GM12878 (cell line): ENCODE measurements around the gene GPR155. TPM values are rescaled to one million over a fixed set of nuclear protein-coding genes. Genes with fewer than 3 reads are reported as not detected.

Experiments
- ATAC-seq: fragments of 200-7000 bp; cut with Tn5 transposase; 3 replicates; pipeline ENCODE4 v1.9.1; 2020; ENCODE audit warnings: mild to moderate bottlenecking, moderate library complexity
- BruUV-seq: library from RNA; stranded (reverse); fragments of 400-500 nt; replicated peaks from 2 replicates; lab custom pipeline; 2021; lab: Mats Ljungman, UMichigan
- CTCF ChIA-PET: fragments of 300-600 bp; sonication (Branson Sonifier 250); formaldehyde crosslinking; extraction: SDS; loops from one replicate; lab custom pipeline; 2021; ENCODE audit warnings: inconsistent platforms; lab: Yijun Ruan, JAX
- POLR2A ChIA-PET: fragments of 350-600 bp; formaldehyde crosslinking; extraction: SDS; loops from one replicate; lab custom pipeline; 2021; ENCODE audit warnings: inconsistent platforms; lab: Charles Lee
- RAD21 ChIA-PET: fragments of 300-600 bp; sonication (Branson Sonifier 250); formaldehyde crosslinking; loops from one replicate; lab custom pipeline; 2023; ENCODE audit warnings: antibody characterized with exemption; ENCODE audit not compliant: unreplicated experiment; lab: Charles Lee
- SMC1A ChIA-PET: fragments of 300-600 bp; sonication (Branson Sonifier 250); formaldehyde crosslinking; loops from one replicate; lab custom pipeline; 2023; ENCODE audit not compliant: unreplicated experiment, uncharacterized antibody; lab: Charles Lee
- DNase-seq: peaks from one replicate; pipeline ENCODE4 v3.0.0-alpha.2; 2011; ENCODE audit warnings: low read depth, low spot score
- FAIRE-seq: peaks from 3 replicates; lab custom pipeline; 2011; peaks lifted over from hg19 to GRCh38; lab: Jason Lieb, UNC
- H2AFZ ChIP-seq: 2 replicates; pipeline ENCODE4 v1.6.0; 2011; ENCODE audit warnings: low read depth, low read length, control low read depth; ENCODE audit not compliant: control insufficient read depth
- H3K27ac ChIP-seq: 2 replicates; pipeline ENCODE4 v1.5.1; 2011; ENCODE audit warnings: control low read depth; ENCODE audit not compliant: control insufficient read depth, insufficient read depth
- H3K27me3 ChIP-seq, 2 experiments: replicated peaks in 1 of 2; 2 replicates each; pipeline versions ENCODE4 v1.6.0 to v1.6.1; 2011; ENCODE audit warnings: low read length in 1 of 2; ENCODE audit not compliant: control insufficient read depth in 2 of 2, insufficient read depth in 2 of 2
- H3K36me3 ChIP-seq, 2 experiments: 2 replicates each; pipeline ENCODE4 v1.5.1; 2011; ENCODE audit warnings: low read length in 1 of 2; ENCODE audit not compliant: control insufficient read depth in 2 of 2, insufficient read depth in 2 of 2
- H3K4me1 ChIP-seq: 2 replicates; pipeline ENCODE4 v1.6.1; 2011; ENCODE audit warnings: mild to moderate bottlenecking, low read length, moderate library complexity, mixed read lengths; ENCODE audit not compliant: control insufficient read depth, insufficient read depth
- H3K4me2 ChIP-seq: 2 replicates; pipeline ENCODE4 v1.6.0; 2011; ENCODE audit warnings: control low read depth; ENCODE audit not compliant: control insufficient read depth, insufficient read depth
- H3K4me3 ChIP-seq: fragments of 200-600 bp; sonication (generic); 2 replicates; pipeline ENCODE4 v1.5.1; 2016
- H3K79me2 ChIP-seq: 2 replicates; pipeline ENCODE4 v1.6.0; 2011; ENCODE audit warnings: low read length; ENCODE audit not compliant: control insufficient read depth, insufficient read depth
- H3K9ac ChIP-seq: 2 replicates; pipeline ENCODE4 v1.8.0; 2011; ENCODE audit warnings: low read length, control low read depth, mixed read lengths; ENCODE audit not compliant: control insufficient read depth, insufficient read depth
- H3K9me3 ChIP-seq: replicated peaks from 3 replicates; pipeline ENCODE4 v1.5.1; 2011; ENCODE audit warnings: mild to moderate bottlenecking, low read length; ENCODE audit not compliant: control insufficient read depth, insufficient read depth
- H4K20me1 ChIP-seq: 2 replicates; pipeline ENCODE4 v1.6.0; 2011; ENCODE audit not compliant: control insufficient read depth, insufficient read depth
- ASH2L ChIP-seq: fragments of 300-600, 200-600 bp; sonication (generic); IDR thresholded peaks from 2 replicates; pipeline ENCODE4 v1.6.1; 2017; ENCODE audit warnings: low read depth, mild to moderate bottlenecking, borderline replicate concordance
- CREM ChIP-seq: IDR thresholded peaks from 2 replicates; pipeline ENCODE4 v1.6.1; 2014; ENCODE audit warnings: antibody characterized with exemption, low read depth
- MEF2B ChIP-seq: fragments of 450-650 bp; IDR thresholded peaks from 2 replicates; pipeline ENCODE4 v1.6.1; 2018; ENCODE audit warnings: mild to moderate bottlenecking, moderate library complexity; ENCODE audit not compliant: partially characterized antibody, poor library complexity, severe bottlenecking
- MLLT1 ChIP-seq: fragments of 450-650 bp; IDR thresholded peaks from 2 replicates; pipeline ENCODE4 v1.6.1; 2016; ENCODE audit warnings: mild to moderate bottlenecking
- MYC ChIP-seq: IDR thresholded peaks from 2 replicates; pipeline ENCODE4 v1.6.1; 2011; ENCODE audit warnings: mild to moderate bottlenecking, low read length, moderate library complexity, inconsistent platforms; ENCODE audit not compliant: insufficient read depth, insufficient replicate concordance, insufficient read length, severe bottlenecking
- NR2C1 ChIP-seq: fragments of 450-650 bp; IDR thresholded peaks from 2 replicates; pipeline ENCODE4 v1.6.1; 2017; ENCODE audit warnings: antibody characterized with exemption, mild to moderate bottlenecking, moderate library complexity
- PAX5 ChIP-seq: IDR thresholded peaks from 2 replicates; pipeline ENCODE4 v1.6.1; 2011; ENCODE audit warnings: low read depth, low read length, borderline replicate concordance
- RAD51 ChIP-seq: fragments of 450-650 bp; IDR thresholded peaks from 2 replicates; pipeline ENCODE4 v1.6.1; 2016; ENCODE audit warnings: moderate library complexity, mild to moderate bottlenecking, inconsistent platforms
- SREBF1 ChIP-seq: IDR thresholded peaks from 2 replicates; pipeline ENCODE4 v1.6.1; 2012; ENCODE audit warnings: mild to moderate bottlenecking, low read length
- TCF3 ChIP-seq: IDR thresholded peaks from 2 replicates; pipeline ENCODE4 v1.6.1; 2012; ENCODE audit warnings: low read depth, mild to moderate bottlenecking, low read length, borderline replicate concordance; ENCODE audit not compliant: insufficient read depth
- ZNF622 ChIP-seq: fragments of 450-650 bp; IDR thresholded peaks from 2 replicates; pipeline ENCODE4 v1.6.1; 2017; ENCODE audit warnings: mild to moderate bottlenecking, inconsistent platforms
- WGBS: methylation state at CpG from one replicate; pipeline ENCODE4 v1.1.6; 2016; ENCODE audit warnings: low lambda C conversion rate; ENCODE audit not compliant: insufficient replicate concordance, insufficient coverage; ENCODE audit errors: missing lambda C conversion rate; 5-methylcytosine and 5-hydroxymethylcytosine counted together
- in situ Hi-C: fragments of 300-500 bp; cut with MboI; formaldehyde crosslinking; loops from 9 replicates; pipeline ENCODE4 v1.14.3; 2018; ENCODE audit warnings: mixed read lengths
- intact Hi-C: fragments of 100-400 bp; cut with micrococcal nuclease; formaldehyde crosslinking; loops from one replicate; pipeline ENCODE4 v1.14.2; 2022; ENCODE audit not compliant: unreplicated experiment
- polyA plus RNA-seq, 11 experiments: library from polyadenylated mRNA; depleted of rRNA in 4 of 11; unstranded in 6 of 11; stranded (reverse) in 5 of 11; fragments of >200 nt; fragmentation: Nextera tagmentation in 4 of 11; fragmentation: Illumina TruSeq in 1 of 11; extraction: Ambion mirVana in 4 of 11; extraction: Trizol in 1 of 11; gene quantifications; 1 replicate in 1 of 11; 2 replicates in 10 of 11; pipeline versions ENCODE4 v1.2.1 to v1.2.3, GENCODE V29; 2011 to 2016; ENCODE audit warnings: inconsistent platforms in 2 of 11, missing spikeins in 2 of 11, low read depth in 1 of 11
- total RNA-seq, 4 experiments: library from RNA; depleted of rRNA in 3 of 4; stranded (reverse); fragments of >200 nt in 3 of 4; fragmentation: Illumina TruSeq in 1 of 4; extraction: Trizol in 1 of 4; gene quantifications; 2 replicates each; pipeline versions ENCODE4 v1.2.1 to v1.2.3, GENCODE V29; 2013 to 2021
- TF ChIP-seq, protein P1 (sequence below): IDR thresholded peaks from 2 replicates; pipeline ENCODE4 v1.6.1; 2011; ENCODE audit warnings: low read depth, low read length, improper control_type of control experiment, borderline replicate concordance
- TF ChIP-seq, protein P2 (sequence below): fragments of 450-650 bp; IDR thresholded peaks from 2 replicates; pipeline ENCODE4 v1.6.1; 2017; ENCODE audit warnings: mild to moderate bottlenecking, moderate library complexity

Gene GPR155
- total and polyA plus RNA-seq, 10 of the 15 experiments (the other 5 are each of a cell fraction or from before 2014, with no cell fraction given): 0.53 to 3.0 (median 1.5) TPM

- no peaks in the 10 kb centered on the region for H3K36me3 ChIP-seq
- BruUV-seq: no TSS peak
- ATAC-seq: no peak
- no peaks in the 10 kb centered on the region for H3K9me3 ChIP-seq
- FAIRE-seq: no peak
- no peak for DNase-seq
- no peaks in the 10 kb centered on the region for H3K27me3 ChIP-seq
- no peak overlapping the region for H2AFZ ChIP-seq
- SMC1A ChIA-PET: interaction anchor here (0.9 to 1.0 kb wide), 2 partner anchors 14 to 18 kb away, joined by 3 read pairs; no protein-coding TSS in a partner anchor
- no peaks in the 10 kb centered on the region for H3K4me1 ChIP-seq
- H3K4me3 ChIP-seq: no peak overlapping the region
- no peak overlapping the region for H3K27ac ChIP-seq
- CTCF ChIA-PET: interaction anchor here (1.2 to 2.8 kb wide), 2 partner anchors 19 to 101 kb away, joined by 3 to 13 read pairs; no protein-coding TSS in a partner anchor
- no peak overlapping the region for H3K9ac ChIP-seq
- intact Hi-C loops (loop anchor here (10.0 kb wide), 1 partner anchor 1038 kb away; no protein-coding TSS in a partner anchor), in situ Hi-C loops (no loop called here)
- POLR2A ChIA-PET: no interaction called here
- H3K79me2 ChIP-seq: no peaks in the 10 kb centered on the region
- RAD21 ChIA-PET: no interaction called here
- TF ChIP-seq MEF2B: no peak
- TF ChIP-seq ZNF622: no peak
- TF ChIP-seq, protein P1, sequence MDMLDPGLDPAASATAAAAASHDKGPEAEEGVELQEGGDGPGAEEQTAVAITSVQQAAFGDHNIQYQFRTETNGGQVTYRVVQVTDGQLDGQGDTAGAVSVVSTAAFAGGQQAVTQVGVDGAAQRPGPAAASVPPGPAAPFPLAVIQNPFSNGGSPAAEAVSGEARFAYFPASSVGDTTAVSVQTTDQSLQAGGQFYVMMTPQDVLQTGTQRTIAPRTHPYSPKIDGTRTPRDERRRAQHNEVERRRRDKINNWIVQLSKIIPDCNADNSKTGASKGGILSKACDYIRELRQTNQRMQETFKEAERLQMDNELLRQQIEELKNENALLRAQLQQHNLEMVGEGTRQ: no peak
- TF ChIP-seq, protein P2, sequence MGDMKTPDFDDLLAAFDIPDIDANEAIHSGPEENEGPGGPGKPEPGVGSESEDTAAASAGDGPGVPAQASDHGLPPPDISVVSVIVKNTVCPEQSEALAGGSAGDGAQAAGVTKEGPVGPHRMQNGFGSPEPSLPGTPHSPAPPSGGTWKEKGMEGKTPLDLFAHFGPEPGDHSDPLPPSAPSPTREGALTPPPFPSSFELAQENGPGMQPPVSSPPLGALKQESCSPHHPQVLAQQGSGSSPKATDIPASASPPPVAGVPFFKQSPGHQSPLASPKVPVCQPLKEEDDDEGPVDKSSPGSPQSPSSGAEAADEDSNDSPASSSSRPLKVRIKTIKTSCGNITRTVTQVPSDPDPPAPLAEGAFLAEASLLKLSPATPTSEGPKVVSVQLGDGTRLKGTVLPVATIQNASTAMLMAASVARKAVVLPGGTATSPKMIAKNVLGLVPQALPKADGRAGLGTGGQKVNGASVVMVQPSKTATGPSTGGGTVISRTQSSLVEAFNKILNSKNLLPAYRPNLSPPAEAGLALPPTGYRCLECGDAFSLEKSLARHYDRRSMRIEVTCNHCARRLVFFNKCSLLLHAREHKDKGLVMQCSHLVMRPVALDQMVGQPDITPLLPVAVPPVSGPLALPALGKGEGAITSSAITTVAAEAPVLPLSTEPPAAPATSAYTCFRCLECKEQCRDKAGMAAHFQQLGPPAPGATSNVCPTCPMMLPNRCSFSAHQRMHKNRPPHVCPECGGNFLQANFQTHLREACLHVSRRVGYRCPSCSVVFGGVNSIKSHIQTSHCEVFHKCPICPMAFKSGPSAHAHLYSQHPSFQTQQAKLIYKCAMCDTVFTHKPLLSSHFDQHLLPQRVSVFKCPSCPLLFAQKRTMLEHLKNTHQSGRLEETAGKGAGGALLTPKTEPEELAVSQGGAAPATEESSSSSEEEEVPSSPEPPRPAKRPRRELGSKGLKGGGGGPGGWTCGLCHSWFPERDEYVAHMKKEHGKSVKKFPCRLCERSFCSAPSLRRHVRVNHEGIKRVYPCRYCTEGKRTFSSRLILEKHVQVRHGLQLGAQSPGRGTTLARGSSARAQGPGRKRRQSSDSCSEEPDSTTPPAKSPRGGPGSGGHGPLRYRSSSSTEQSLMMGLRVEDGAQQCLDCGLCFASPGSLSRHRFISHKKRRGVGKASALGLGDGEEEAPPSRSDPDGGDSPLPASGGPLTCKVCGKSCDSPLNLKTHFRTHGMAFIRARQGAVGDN: no peak
- TF ChIP-seq ASH2L: no peak
- TF ChIP-seq CREM: no peak
- no peak for TF ChIP-seq MLLT1
- no peak for TF ChIP-seq NR2C1
- TF ChIP-seq MYC: no peak
- TF ChIP-seq SREBF1: no peak
- no peak for TF ChIP-seq RAD51
- TF ChIP-seq PAX5: no peak
- TF ChIP-seq TCF3: no peak
- no peak overlapping the region for H3K4me2 ChIP-seq
- WGBS: 96% methylated on average over 3 of the region's 3 CpGs
- no peaks in the 10 kb centered on the region for H4K20me1 ChIP-seq
Measured at GRCh38 chr2:174442546-174443510, 44.0 kb downstream of the GPR155 start.
